Fibroblast of lung (primary cell): Measurements from ENCODE around the gene LCLAT1. TPM values are rescaled to one million over a fixed set of nuclear protein-coding genes. Genes with fewer than 3 reads are reported as not detected.

ENCODE experiments used
- DNase-seq, 2 donors: peaks; one replicate each; pipeline versions ENCODE4 v3.0.0 to v3.0.0-alpha.2; 2010; ENCODE audit warnings: low read depth in 2 of 2
- H2AFZ ChIP-seq: 2 replicates; pipeline ENCODE4 v1.5.1; 2012; ENCODE audit warnings: low read length, control low read depth, inconsistent platforms
- H3K27ac ChIP-seq: 2 replicates; pipeline ENCODE4 v1.5.1; 2011; ENCODE audit warnings: low read length, control low read depth; ENCODE audit not compliant: insufficient read depth
- H3K27me3 ChIP-seq: 2 replicates; pipeline ENCODE4 v1.5.1; 2011; ENCODE audit warnings: mild to moderate bottlenecking, low read length; ENCODE audit not compliant: control insufficient read depth, insufficient read depth
- H3K36me3 ChIP-seq: 2 replicates; pipeline ENCODE4 v1.5.1; 2011; ENCODE audit warnings: low read length; ENCODE audit not compliant: control insufficient read depth, insufficient read depth
- H3K4me1 ChIP-seq: 2 replicates; pipeline ENCODE4 v1.5.1; 2011; ENCODE audit warnings: low read length; ENCODE audit not compliant: control insufficient read depth, insufficient read depth; ENCODE audit errors: extremely low read depth
- H3K4me2 ChIP-seq: 2 replicates; pipeline ENCODE4 v1.5.1; 2011; ENCODE audit warnings: low read length, control low read depth; ENCODE audit not compliant: insufficient read depth; ENCODE audit errors: extremely low read depth
- H3K4me3 ChIP-seq, 4 experiments: fragments of 200-600 bp in 1 of 4; sonication (generic) in 1 of 4; replicated peaks in 1 of 4; 2 replicates each; pipeline ENCODE4 v1.5.1; 2011 to 2016; ENCODE audit warnings: low read length in 4 of 4, low read depth in 3 of 4, mild to moderate bottlenecking in 3 of 4, control low read depth in 2 of 4, inconsistent platforms in 1 of 4, mixed read lengths in 1 of 4; ENCODE audit not compliant: insufficient read depth in 1 of 4; ENCODE audit errors: control extremely low read depth in 1 of 4
- H3K79me2 ChIP-seq: 2 replicates; pipeline ENCODE4 v1.5.1; 2012; ENCODE audit warnings: mild to moderate bottlenecking, low read length, inconsistent platforms; ENCODE audit not compliant: control insufficient read depth, insufficient read depth
- H3K9ac ChIP-seq: 2 replicates; pipeline ENCODE4 v1.5.1; 2011; ENCODE audit warnings: mild to moderate bottlenecking, low read length, control low read depth; ENCODE audit not compliant: insufficient read depth
- H3K9me3 ChIP-seq: 2 replicates; pipeline ENCODE4 v1.5.1; 2012; ENCODE audit warnings: low read depth, low read length; ENCODE audit not compliant: control insufficient read depth, insufficient read depth
- H4K20me1 ChIP-seq: 2 replicates; pipeline ENCODE4 v1.5.1; 2011; ENCODE audit warnings: low read length; ENCODE audit not compliant: control insufficient read depth, insufficient read depth; ENCODE audit errors: extremely low read depth
- EZH2 ChIP-seq: IDR thresholded peaks from 2 replicates; pipeline ENCODE4 v1.5.1; 2012; ENCODE audit warnings: low read length, control low read depth, mild to moderate bottlenecking; ENCODE audit errors: missing control alignments
- polyA plus RNA-seq, 2 donors: library from polyadenylated mRNA; depleted of rRNA in 1 of 2; stranded (reverse) in 1 of 2; unstranded in 1 of 2; fragments of >200 nt; gene quantifications; 2 replicates each; pipeline ENCODE4 v1.2.1, GENCODE V29; 2011 to 2012; ENCODE audit warnings: missing spikeins in 1 of 2
- total RNA-seq: library from RNA; depleted of rRNA; stranded (reverse); fragments of >200 nt; gene quantifications from 2 replicates; pipeline ENCODE4 v1.2.1, GENCODE V29; 2014
- TF ChIP-seq, protein P1 (sequence below), 2 donors: IDR thresholded peaks in 1 of 2; conservative IDR thresholded peaks in 1 of 2; 1 replicate in 1 of 2; 2 replicates in 1 of 2; pipeline ENCODE4 v1.5.1; 2011 to 2012; ENCODE audit warnings: low read length in 2 of 2, control low read depth in 1 of 2, inconsistent platforms in 1 of 2, low read depth in 1 of 2, mild to moderate bottlenecking in 1 of 2

LCLAT1 gene
- total and polyA plus RNA-seq, 2 donors (not counting 1 experiment from before 2014, with no cell fraction given), result 43.3 to 45.9 TPM

DNA sequence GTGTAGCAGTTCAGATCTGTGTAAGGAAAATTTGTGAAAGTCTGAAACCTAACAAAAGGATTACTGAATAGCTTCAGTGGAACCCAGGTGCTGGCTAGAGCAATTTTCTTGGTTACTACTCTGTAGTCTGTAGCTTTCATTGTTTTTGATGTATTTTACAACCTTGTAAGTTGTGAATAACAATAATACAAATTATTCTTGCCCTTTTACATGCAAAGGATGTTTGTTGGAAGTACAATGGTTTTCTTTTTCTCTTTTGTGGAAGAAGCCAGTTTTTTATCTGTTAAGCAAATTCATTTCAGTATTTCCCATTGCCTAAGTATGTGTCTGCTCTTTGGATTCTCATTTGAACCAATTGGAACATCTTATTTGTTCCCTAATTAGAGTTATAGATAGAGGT lies 10.2 kb downstream of the LCLAT1 start:
- Histone ChIP-seq H4K20me1 (no peaks in the 10 kb centered on the region), H2AFZ (no peak overlapping the region), H3K9ac (no peak overlapping the region), H3K9me3 (no peaks in the 10 kb centered on the region), H3K4me2 (no peak overlapping the region), H3K4me3 (no peak overlapping the region), H3K27me3 (no peaks in the 10 kb centered on the region), H3K36me3 (no peaks in the 10 kb centered on the region), H3K79me2 (peaks cover 15% of the 10 kb centered on the region), H3K27ac (no peak overlapping the region), H3K4me1 (peaks cover 4% of the 10 kb centered on the region)
- DNase-seq, result no peak
- TF ChIP-seq EZH2, result no peak
- TF ChIP-seq, protein P1, sequence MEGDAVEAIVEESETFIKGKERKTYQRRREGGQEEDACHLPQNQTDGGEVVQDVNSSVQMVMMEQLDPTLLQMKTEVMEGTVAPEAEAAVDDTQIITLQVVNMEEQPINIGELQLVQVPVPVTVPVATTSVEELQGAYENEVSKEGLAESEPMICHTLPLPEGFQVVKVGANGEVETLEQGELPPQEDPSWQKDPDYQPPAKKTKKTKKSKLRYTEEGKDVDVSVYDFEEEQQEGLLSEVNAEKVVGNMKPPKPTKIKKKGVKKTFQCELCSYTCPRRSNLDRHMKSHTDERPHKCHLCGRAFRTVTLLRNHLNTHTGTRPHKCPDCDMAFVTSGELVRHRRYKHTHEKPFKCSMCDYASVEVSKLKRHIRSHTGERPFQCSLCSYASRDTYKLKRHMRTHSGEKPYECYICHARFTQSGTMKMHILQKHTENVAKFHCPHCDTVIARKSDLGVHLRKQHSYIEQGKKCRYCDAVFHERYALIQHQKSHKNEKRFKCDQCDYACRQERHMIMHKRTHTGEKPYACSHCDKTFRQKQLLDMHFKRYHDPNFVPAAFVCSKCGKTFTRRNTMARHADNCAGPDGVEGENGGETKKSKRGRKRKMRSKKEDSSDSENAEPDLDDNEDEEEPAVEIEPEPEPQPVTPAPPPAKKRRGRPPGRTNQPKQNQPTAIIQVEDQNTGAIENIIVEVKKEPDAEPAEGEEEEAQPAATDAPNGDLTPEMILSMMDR (conservative IDR thresholded peaks at IDR 0.05 in 1 of 2, IDR thresholded peaks at IDR 0.05 in 1 of 2; ENCODE audit: low read depth in 1 of 2, low read length in 2 of 2), result no peak

- TF ChIP-seq, protein P1 (conservative IDR thresholded peaks at IDR 0.05 in 1 of 2, IDR thresholded peaks at IDR 0.05 in 1 of 2; ENCODE audit: low read depth in 1 of 2, low read length in 2 of 2), result no peak
- no peak for TF ChIP-seq EZH2
- peaks cover 4% of the 10 kb centered on the region for H3K4me1 ChIP-seq
- H3K9me3 ChIP-seq, result no peaks in the 10 kb centered on the region
- no peak overlapping the region for H2AFZ ChIP-seq
- DNase-seq, result no peak
- H3K9ac ChIP-seq, result no peak overlapping the region
- H3K79me2 ChIP-seq, result peaks cover 15% of the 10 kb centered on the region
- no peak overlapping the region for H3K27ac ChIP-seq
- H3K4me2 ChIP-seq, result no peak overlapping the region
- H4K20me1 ChIP-seq, result no peaks in the 10 kb centered on the region
- H3K27me3 ChIP-seq, result no peaks in the 10 kb centered on the region
- H3K4me3 ChIP-seq, result no peak overlapping the region
- no peaks in the 10 kb centered on the region for H3K36me3 ChIP-seq
Measured at GRCh38 chr2:30459140-30459539, 12.1 kb downstream of the LCLAT1 start.

GRCh38 chr2:30462131-30462857 lies 15.2 kb downstream of the LCLAT1 start:
- H2AFZ ChIP-seq, result no peak overlapping the region

More at GRCh38 chr2:30462131-30462857, 15.2 kb downstream of the LCLAT1 start:
- no peaks in the 10 kb centered on the region for H3K27me3 ChIP-seq
- H3K4me3 ChIP-seq, result no peak overlapping the region
- H3K4me2 ChIP-seq, result no peak overlapping the region
- no peaks in the 10 kb centered on the region for H3K4me1 ChIP-seq
- H4K20me1 ChIP-seq, result no peaks in the 10 kb centered on the region
- H3K9ac ChIP-seq, result no peak overlapping the region
- no peaks in the 10 kb centered on the region for H3K9me3 ChIP-seq
- H3K27ac ChIP-seq, result no peak overlapping the region
- no peaks in the 10 kb centered on the region for H3K36me3 ChIP-seq
- no peak for DNase-seq
- TF ChIP-seq, protein P1 (conservative IDR thresholded peaks at IDR 0.05 in 1 of 2, IDR thresholded peaks at IDR 0.05 in 1 of 2; ENCODE audit: low read depth in 1 of 2, low read length in 2 of 2), result no peak
- no peak for TF ChIP-seq EZH2
- peaks cover 6% of the 10 kb centered on the region for H3K79me2 ChIP-seq
